ENCODE data around the gene OTOS. TPM values are rescaled to one million over a fixed set of nuclear protein-coding genes. Genes with fewer than 3 reads are reported as not detected.

Gene OTOS
- total and polyA plus RNA-seq, 7 donors, result not detected

DNA sequence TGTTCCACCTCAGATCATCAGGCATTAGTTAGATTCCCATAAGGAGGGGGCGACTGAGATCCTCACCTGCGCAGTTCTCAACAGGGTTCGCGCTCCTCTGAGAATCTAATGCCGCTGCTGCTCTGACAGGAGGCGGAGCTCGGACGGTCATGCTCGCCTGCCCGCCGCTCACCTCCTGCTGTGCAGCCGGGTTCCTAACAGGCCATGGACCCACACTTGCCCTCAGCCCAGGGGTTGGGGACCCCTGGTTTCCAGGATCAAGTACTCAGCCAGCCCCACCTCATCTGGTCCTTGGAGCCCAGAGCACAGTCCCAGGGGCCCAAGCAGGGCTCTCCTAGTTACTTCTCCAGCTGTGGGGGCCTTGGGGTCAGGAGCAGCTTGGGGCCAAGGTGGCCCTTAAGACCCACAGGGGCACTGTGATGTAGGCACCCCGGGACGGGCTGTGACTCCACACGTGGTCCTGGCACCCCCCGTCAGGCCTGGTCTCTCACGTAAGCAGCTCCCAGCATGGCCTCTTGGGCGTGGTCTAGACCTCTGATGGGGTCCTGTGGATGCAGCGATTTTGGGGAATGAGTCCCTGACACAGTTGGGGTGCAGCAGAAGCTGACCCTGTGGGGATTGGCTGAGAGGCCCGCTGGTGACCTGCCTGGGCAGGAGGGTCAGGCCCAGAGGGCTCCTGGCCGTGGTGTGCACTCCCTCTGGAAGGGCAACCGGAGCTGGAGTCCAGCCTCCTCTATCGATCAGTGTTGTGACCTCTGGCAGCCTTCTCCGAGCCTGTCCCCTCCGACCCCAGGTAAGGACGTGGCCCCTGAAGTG is 28.3 kb upstream of the OTOS start:
- peaks cover 0 to 10% (median 0%) of the 10 kb centered on the region in 3 donors for H3K27me3 ChIP-seq
- no peaks in the 10 kb centered on the region for H3K9me3 ChIP-seq
- no peaks in the 10 kb centered on the region for H3K36me3 ChIP-seq
- TF ChIP-seq POLR2A (IDR thresholded peaks at IDR 0.05) (no peak), POLR2AphosphoS5 (IDR thresholded peaks at IDR 0.05) (no peak), EP300 (IDR thresholded peaks at IDR 0.05) (no peak), CTCF (IDR thresholded peaks at IDR 0.05) (no peak)
- peak; percentile 43 for DNase-seq
- WGBS, 2 donors, result 83 to 84% methylated on average over 26 of the region's 26 CpGs
- no peaks in the 10 kb centered on the region for H3K4me1 ChIP-seq
- intact Hi-C loops (cut with DNase I), result no loop called here
- no peak overlapping the region for H3K27ac ChIP-seq
- no peak overlapping the region for H3K4me3 ChIP-seq

DNA sequence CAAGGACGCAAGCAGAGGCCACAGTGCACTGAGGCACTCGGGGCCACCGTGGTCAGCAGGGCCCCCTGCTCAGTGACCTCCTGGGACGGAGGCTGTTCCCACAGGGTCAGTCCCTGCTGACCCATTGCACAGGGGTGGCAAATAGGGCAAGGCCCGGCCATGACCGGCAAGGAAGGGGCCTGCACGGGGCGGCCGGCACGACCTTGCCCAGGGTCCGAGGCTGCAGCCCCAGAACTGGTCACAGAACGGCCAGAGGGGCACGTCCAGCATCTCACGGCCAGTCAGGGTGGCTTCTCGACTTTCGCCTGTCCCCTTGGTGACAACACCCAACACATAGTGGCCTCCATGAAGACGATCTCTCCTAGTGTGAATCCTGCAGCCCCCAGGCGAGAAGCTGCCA is 27.6 kb upstream of the OTOS start:
- H3K4me3 ChIP-seq, result no peak overlapping the region
- no peaks in the 10 kb centered on the region for H3K9me3 ChIP-seq
- peak; percentile 56 for DNase-seq
- no peak overlapping the region for H3K27ac ChIP-seq
- intact Hi-C loops (cut with DNase I), result no loop called here
- 84 to 87% methylated on average over 18 of the region's 18 CpGs for WGBS, 2 donors
- no peaks in the 10 kb centered on the region for H3K36me3 ChIP-seq
- no peaks in the 10 kb centered on the region for H3K4me1 ChIP-seq
- peaks cover 0 to 10% (median 0%) of the 10 kb centered on the region in 3 donors for H3K27me3 ChIP-seq
- no peak for TF ChIP-seq POLR2A (IDR thresholded peaks at IDR 0.05)
- no peak for TF ChIP-seq POLR2AphosphoS5 (IDR thresholded peaks at IDR 0.05)
- no peak for TF ChIP-seq EP300 (IDR thresholded peaks at IDR 0.05)
- no peak for TF ChIP-seq CTCF (IDR thresholded peaks at IDR 0.05)

GRCh38 chr2:240167588-240167880 is 27.1 kb upstream of the OTOS start:
- Histone ChIP-seq H3K27ac (no peak overlapping the region), H3K9me3 (no peaks in the 10 kb centered on the region), H3K4me3 (no peak overlapping the region), H3K36me3 (no peaks in the 10 kb centered on the region), H3K27me3 (peaks cover 0 to 10% (median 0%) of the 10 kb centered on the region in 3 donors), H3K4me1 (no peaks in the 10 kb centered on the region)
- intact Hi-C loops (cut with DNase I), result no loop called here
- WGBS, 2 donors, result 78 to 82% methylated on average over 9 of the region's 9 CpGs
- TF ChIP-seq EP300 (IDR thresholded peaks at IDR 0.05) (no peak), POLR2AphosphoS5 (IDR thresholded peaks at IDR 0.05) (no peak), CTCF (IDR thresholded peaks at IDR 0.05) (no peak), POLR2A (IDR thresholded peaks at IDR 0.05) (no peak)
- peak; percentile 48 for DNase-seq

GRCh38 chr2:240166761-240167587 is 26.5 kb upstream of the OTOS start:
- Histone ChIP-seq H3K9me3 (no peaks in the 10 kb centered on the region), H3K4me3 (no peak overlapping the region), H3K27me3 (peaks cover 0 to 10% (median 0%) of the 10 kb centered on the region in 3 donors), H3K36me3 (no peaks in the 10 kb centered on the region), H3K27ac (no peak overlapping the region), H3K4me1 (no peaks in the 10 kb centered on the region)
- intact Hi-C loops (cut with DNase I), result no loop called here
- 89 to 91% methylated on average over 21 of the region's 21 CpGs for WGBS, 2 donors
- TF ChIP-seq POLR2AphosphoS5 (IDR thresholded peaks at IDR 0.05) (no peak), CTCF (IDR thresholded peaks at IDR 0.05) (no peak), EP300 (IDR thresholded peaks at IDR 0.05) (no peak), POLR2A (IDR thresholded peaks at IDR 0.05) (no peak)
- DNase-seq, result peak; percentile 49
